Suprapubic skin (tissue), 3 donors: Measurements from ENCODE around the gene FBXO5.

Source experiments
- POLR2A ChIP-seq, 2 donors: fragments of 450-650 bp; IDR thresholded peaks; one replicate each; pipeline ENCODE4 v1.6.1; 2017; ENCODE audit warnings: antibody characterized with exemption in 2 of 2, mild to moderate bottlenecking in 2 of 2, moderate library complexity in 2 of 2
- TF ChIP-seq, protein P1 (sequence below), 2 donors: fragments of 200-600 bp in 1 of 2; fragments of 450-650 bp in 1 of 2; sonication (generic) in 1 of 2; IDR thresholded peaks; one replicate each; pipeline ENCODE4 v1.5.1; 2016 to 2019; ENCODE audit warnings: antibody characterized with exemption in 2 of 2, mild to moderate bottlenecking in 1 of 2, moderate library complexity in 1 of 2

DNA sequence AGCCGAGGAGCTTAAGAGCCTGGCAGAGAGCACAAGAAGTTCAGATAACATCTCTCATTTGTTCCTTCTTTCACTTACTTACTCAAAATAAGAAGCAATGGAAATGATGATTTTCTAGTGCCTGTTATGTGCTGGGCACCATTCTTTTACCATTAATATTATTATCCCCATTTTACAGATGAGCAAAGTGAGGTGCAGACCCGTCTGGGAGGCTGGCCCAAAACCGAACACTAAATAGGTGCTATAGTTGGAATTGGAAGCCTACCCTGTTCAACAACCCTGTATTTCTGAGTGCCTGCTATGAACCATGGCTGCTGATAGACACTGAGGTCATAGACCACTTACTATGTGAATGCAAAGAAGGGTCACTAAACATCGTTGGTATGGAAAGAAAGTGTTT, 44.6 kb upstream of the FBXO5 start:
- TF ChIP-seq POLR2A (IDR thresholded peaks at IDR 0.05) = no peak
- TF ChIP-seq, protein P1, sequence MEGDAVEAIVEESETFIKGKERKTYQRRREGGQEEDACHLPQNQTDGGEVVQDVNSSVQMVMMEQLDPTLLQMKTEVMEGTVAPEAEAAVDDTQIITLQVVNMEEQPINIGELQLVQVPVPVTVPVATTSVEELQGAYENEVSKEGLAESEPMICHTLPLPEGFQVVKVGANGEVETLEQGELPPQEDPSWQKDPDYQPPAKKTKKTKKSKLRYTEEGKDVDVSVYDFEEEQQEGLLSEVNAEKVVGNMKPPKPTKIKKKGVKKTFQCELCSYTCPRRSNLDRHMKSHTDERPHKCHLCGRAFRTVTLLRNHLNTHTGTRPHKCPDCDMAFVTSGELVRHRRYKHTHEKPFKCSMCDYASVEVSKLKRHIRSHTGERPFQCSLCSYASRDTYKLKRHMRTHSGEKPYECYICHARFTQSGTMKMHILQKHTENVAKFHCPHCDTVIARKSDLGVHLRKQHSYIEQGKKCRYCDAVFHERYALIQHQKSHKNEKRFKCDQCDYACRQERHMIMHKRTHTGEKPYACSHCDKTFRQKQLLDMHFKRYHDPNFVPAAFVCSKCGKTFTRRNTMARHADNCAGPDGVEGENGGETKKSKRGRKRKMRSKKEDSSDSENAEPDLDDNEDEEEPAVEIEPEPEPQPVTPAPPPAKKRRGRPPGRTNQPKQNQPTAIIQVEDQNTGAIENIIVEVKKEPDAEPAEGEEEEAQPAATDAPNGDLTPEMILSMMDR (IDR thresholded peaks at IDR 0.05) = no peak
